ENCODE results near the gene SLC39A7. TPM values are rescaled to one million over a fixed set of nuclear protein-coding genes. Genes with fewer than 3 reads are reported as not detected.

Gene SLC39A7
- total and polyA plus RNA-seq, 2 of the 13 experiments (the other 11 are each of a cell fraction or from before 2014, with no cell fraction given), result 142 to 229 TPM

DNA sequence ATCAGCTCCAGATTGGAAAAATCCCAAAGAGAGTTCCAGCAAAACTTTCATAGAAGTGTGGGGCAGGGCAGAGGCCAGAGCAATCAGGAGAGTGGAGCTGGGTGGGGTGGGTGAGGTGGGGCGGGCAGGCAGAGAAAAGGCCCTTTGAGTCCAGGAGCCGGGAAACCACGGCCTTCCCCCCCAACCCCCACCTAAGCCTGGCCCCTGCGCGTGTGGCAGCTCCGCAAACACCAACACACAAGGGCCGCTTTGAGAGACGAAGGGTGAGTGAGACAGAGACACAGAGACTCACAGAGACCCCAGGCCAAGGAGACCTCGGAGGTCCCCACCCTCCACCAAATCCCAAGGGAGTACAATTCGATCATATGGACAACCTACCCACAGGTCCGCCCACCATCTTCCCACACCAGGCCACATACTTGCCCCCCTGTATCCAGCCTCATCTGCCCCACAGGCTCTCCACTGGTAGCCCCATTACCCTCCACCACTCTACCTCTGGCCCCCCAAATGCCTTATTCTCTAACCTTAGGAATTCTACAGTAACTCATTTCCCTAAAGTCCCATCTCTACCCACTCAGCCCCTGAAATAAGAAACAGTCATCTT lies 10.1 kb upstream of the SLC39A7 start (continued):
- TF ChIP-seq ZNF263 (CRISPR knock-in tag; IDR thresholded peaks at IDR 0.05), result no peak
- no peak for TF ChIP-seq HNF1A (IDR thresholded peaks at IDR 0.05; ENCODE audit: low read depth)
- TF ChIP-seq HNF1A (CRISPR knock-in tag; IDR thresholded peaks at IDR 0.05; ENCODE audit: borderline replicate concordance), result 0 out of 2 replicates have a peak, but pooled peaks have one; percentile 19
- TF ChIP-seq SRSF4 (IDR thresholded peaks at IDR 0.05; ENCODE audit: low read depth, low read length, poor library complexity, severe bottlenecking), result no peak
- no peak for TF ChIP-seq GMEB2 (CRISPR knock-in tag; IDR thresholded peaks at IDR 0.05; ENCODE audit: low read depth)
- TF ChIP-seq HCFC1 (IDR thresholded peaks at IDR 0.05; ENCODE audit: low read depth, low read length), result no peak
- TF ChIP-seq, protein P1, sequence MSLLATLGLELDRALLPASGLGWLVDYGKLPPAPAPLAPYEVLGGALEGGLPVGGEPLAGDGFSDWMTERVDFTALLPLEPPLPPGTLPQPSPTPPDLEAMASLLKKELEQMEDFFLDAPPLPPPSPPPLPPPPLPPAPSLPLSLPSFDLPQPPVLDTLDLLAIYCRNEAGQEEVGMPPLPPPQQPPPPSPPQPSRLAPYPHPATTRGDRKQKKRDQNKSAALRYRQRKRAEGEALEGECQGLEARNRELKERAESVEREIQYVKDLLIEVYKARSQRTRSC (CRISPR knock-in tag; IDR thresholded peaks at IDR 0.05; ENCODE audit: low read depth), result no peak
- TF ChIP-seq, protein P2, sequence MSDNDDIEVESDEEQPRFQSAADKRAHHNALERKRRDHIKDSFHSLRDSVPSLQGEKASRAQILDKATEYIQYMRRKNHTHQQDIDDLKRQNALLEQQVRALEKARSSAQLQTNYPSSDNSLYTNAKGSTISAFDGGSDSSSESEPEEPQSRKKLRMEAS (IDR thresholded peaks at IDR 0.05), result peak; percentile 66
- no peak for TF ChIP-seq ZNF547 (CRISPR knock-in tag; IDR thresholded peaks at IDR 0.05)
- TF ChIP-seq JUN (CRISPR knock-in tag; IDR thresholded peaks at IDR 0.05), result no peak
- TF ChIP-seq ZNF383 (CRISPR knock-in tag; IDR thresholded peaks at IDR 0.05; ENCODE audit: borderline replicate concordance), result no peak
- TF ChIP-seq, protein P3, sequence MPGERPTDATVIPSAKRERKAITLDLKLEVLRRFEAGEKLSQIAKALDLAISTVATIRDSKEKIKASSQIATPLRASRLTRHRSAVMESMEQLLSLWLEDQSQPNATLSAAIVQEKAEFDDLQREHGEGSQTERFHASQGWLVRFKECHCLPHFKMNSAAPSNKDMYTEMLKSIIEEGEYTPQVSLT (CRISPR knock-in tag; IDR thresholded peaks at IDR 0.05; ENCODE audit: borderline replicate concordance, low read depth), result no peak
- TF ChIP-seq SNAPC2 (CRISPR knock-in tag; IDR thresholded peaks at IDR 0.05), result no peak
- no peak for TF ChIP-seq GPN1 (CRISPR knock-in tag; IDR thresholded peaks at IDR 0.05; ENCODE audit: borderline replicate concordance)
- TF ChIP-seq ZMYM2 (CRISPR knock-in tag; IDR thresholded peaks at IDR 0.05), result no peak
- no peak for TF ChIP-seq MIXL1 (CRISPR knock-in tag; IDR thresholded peaks at IDR 0.05)
- peak; percentile 89 for TF ChIP-seq ZSCAN25 (CRISPR knock-in tag; IDR thresholded peaks at IDR 0.05)
- TF ChIP-seq KDM2A (CRISPR knock-in tag; IDR thresholded peaks at IDR 0.05; ENCODE audit: borderline replicate concordance, low read depth), result peak; percentile 26; the same call in 1 of the 2 replicates
- TF ChIP-seq KAT8 (CRISPR knock-in tag; IDR thresholded peaks at IDR 0.05), result peak; percentile 44; the same call in 1 of the 2 replicates
- TF ChIP-seq, protein P4, sequence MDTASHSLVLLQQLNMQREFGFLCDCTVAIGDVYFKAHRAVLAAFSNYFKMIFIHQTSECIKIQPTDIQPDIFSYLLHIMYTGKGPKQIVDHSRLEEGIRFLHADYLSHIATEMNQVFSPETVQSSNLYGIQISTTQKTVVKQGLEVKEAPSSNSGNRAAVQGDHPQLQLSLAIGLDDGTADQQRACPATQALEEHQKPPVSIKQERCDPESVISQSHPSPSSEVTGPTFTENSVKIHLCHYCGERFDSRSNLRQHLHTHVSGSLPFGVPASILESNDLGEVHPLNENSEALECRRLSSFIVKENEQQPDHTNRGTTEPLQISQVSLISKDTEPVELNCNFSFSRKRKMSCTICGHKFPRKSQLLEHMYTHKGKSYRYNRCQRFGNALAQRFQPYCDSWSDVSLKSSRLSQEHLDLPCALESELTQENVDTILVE (CRISPR knock-in tag; IDR thresholded peaks at IDR 0.05), result 0 out of 2 replicates have a peak, but pooled peaks have one; percentile 37
- no peak for TF ChIP-seq ATF7-NPFF (CRISPR knock-in tag; IDR thresholded peaks at IDR 0.05; ENCODE audit: low read depth)
- TF ChIP-seq ZNF354B (CRISPR knock-in tag; IDR thresholded peaks at IDR 0.05), result no peak
- TF ChIP-seq SOX6 (IDR thresholded peaks at IDR 0.05), result no peak
- TF ChIP-seq SOX6 (CRISPR knock-in tag; IDR thresholded peaks at IDR 0.05), result peak; percentile 27; the same call in 1 of the 2 replicates
